IPS-NIHi11 (cell line): ENCODE results near the gene MACROD1.
"Not testable (repeated sequence)": the region's sequence is repeated elsewhere in the genome, so short reads cannot be mapped to it uniquely, and the experiment has no call there.

ENCODE experiments used
- DNase-seq: peaks from one replicate; pipeline ENCODE4 v3.0.0; 2012; ENCODE audit warnings: mixed read lengths, low spot score

The MACROD1 gene

GRCh38 chr11:63998558-63999348 lies 167.2 kb downstream of the MACROD1 start:
- DNase-seq, result peak; percentile 85

- DNase-seq, result no peak
Measured at GRCh38 chr11:63997801-63998337, 168.0 kb downstream of the MACROD1 start.

GRCh38 chr11:63997104-63997700 lies 168.7 kb downstream of the MACROD1 start:
- no peak for DNase-seq

GRCh38 chr11:63996512-63996911 lies 169.4 kb downstream of the MACROD1 start:
- no peak for DNase-seq

GRCh38 chr11:63993993-63994392 lies 171.9 kb downstream of the MACROD1 start:
- DNase-seq, result no peak

GRCh38 chr11:63993100-63993499 lies 172.8 kb downstream of the MACROD1 start:
- no peak for DNase-seq

GRCh38 chr11:63991558-63991957 lies 174.4 kb downstream of the MACROD1 start:
- no peak for DNase-seq

GRCh38 chr11:63986932-63987513 lies 178.9 kb downstream of the MACROD1 start:
- no peak for DNase-seq

GRCh38 chr11:63986156-63986931 lies 179.6 kb downstream of the MACROD1 start, which contains the start of gene OTUB1:
TSS of gene OTUB1 (plus strand) at chr11:63986438. CDS start at chr11:63986457, 19 bp downstream.
- peak; percentile 96 for DNase-seq

GRCh38 chr11:63985812-63986155 lies 180.1 kb downstream of the MACROD1 start:
- no peak for DNase-seq

GRCh38 chr11:63979426-63979825 lies 186.5 kb downstream of the MACROD1 start:
- DNase-seq, result no peak

- DNase-seq, result no peak
Measured at GRCh38 chr11:63978551-63979239, 187.2 kb downstream of the MACROD1 start.

GRCh38 chr11:63974259-63975143 lies 191.4 kb downstream of the MACROD1 start, which contains the start of gene COX8A:
TSS of gene COX8A (plus strand) at chr11:63974620. CDS start at chr11:63974681, 61 bp downstream.
- DNase-seq, result peak; percentile 93

GRCh38 chr11:63973912-63974258 lies 192.0 kb downstream of the MACROD1 start:
- DNase-seq, result not testable (repeated sequence)

GRCh38 chr11:63970902-63971301 lies 195.0 kb downstream of the MACROD1 start:
- no peak for DNase-seq

- DNase-seq, result no peak
Measured at GRCh38 chr11:63969461-63969860, 196.5 kb downstream of the MACROD1 start.

GRCh38 chr11:63966444-63966843 lies 199.5 kb downstream of the MACROD1 start:
- peak; percentile 0 for DNase-seq

GRCh38 chr11:63963895-63964294 lies 202.0 kb downstream of the MACROD1 start:
- not testable (repeated sequence) for DNase-seq

GRCh38 chr11:63961608-63962412 lies 204.1 kb downstream of the MACROD1 start:
- DNase-seq, result peak; percentile 67

- DNase-seq, result no peak
Measured at GRCh38 chr11:63958008-63958407, 207.9 kb downstream of the MACROD1 start.
